TTC549 (cell line): ENCODE data around the gene EBF4.

Source experiments
- FAIRE-seq: peaks from 2 replicates; lab custom pipeline; 2012; peaks lifted over from hg19 to GRCh38; lab: Jason Lieb, UNC

EBF4 gene

DNA sequence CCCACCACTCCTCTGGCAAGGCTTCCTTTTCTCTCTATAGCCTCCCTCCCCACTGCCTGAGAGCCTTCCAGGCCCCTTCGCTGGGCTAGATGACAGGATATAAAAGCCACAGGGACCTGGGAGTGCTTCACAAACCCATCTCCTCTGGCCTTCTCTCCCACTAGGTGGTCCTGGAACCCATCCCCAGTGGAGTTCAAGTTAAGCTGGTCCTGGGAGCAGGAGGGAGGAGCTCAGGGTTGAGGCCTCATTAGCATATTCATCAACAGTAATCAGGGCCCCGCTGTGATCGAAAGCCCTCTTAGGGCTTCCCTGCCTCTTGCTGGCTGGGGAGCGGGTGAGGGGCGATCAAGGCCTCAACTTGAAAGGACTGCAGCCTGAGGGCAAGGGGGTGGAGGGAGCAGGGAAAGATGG, 9.1 kb downstream of the EBF4 start:
- no peak for FAIRE-seq

DNA sequence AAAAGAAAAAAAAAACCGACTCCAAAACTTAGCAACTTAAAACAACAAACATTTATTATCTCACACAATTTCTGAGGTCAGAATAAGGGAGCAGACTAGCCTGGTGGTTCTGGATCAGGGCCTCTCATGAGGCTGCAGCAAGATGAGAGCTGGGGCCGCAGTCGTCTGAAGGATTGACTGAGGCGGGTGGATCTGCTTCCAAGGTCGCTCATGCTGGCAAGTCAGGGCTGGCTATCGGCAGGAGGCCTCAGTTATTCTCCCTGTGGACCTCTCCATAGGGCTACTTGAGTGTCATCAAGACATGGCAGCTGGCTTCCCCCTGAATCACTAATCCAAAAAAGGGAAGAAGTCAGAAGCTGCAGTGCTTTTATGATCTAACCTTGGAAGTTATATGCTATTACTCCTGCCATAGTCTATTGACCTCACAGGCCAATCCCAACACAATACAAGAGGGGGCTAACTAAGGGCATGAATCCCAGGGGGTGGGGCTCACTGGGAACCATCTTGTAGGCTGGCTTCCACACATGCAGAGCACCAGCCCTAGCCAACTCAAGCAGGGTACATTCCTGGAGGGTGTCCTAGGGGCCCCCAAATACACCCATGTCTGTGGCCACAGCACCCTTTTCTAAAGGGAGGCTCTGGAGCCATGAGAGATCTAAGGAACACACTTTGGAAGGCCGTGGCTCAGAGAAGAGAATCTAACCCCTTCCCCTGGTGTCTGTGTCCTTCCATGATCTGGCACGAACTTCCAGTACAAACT, 11.3 kb downstream of the EBF4 start:
- no peak for FAIRE-seq

- FAIRE-seq, result no peak
These were observed 13.5 kb downstream of the EBF4 start for GRCh38 chr20:2705931-2706645.

DNA sequence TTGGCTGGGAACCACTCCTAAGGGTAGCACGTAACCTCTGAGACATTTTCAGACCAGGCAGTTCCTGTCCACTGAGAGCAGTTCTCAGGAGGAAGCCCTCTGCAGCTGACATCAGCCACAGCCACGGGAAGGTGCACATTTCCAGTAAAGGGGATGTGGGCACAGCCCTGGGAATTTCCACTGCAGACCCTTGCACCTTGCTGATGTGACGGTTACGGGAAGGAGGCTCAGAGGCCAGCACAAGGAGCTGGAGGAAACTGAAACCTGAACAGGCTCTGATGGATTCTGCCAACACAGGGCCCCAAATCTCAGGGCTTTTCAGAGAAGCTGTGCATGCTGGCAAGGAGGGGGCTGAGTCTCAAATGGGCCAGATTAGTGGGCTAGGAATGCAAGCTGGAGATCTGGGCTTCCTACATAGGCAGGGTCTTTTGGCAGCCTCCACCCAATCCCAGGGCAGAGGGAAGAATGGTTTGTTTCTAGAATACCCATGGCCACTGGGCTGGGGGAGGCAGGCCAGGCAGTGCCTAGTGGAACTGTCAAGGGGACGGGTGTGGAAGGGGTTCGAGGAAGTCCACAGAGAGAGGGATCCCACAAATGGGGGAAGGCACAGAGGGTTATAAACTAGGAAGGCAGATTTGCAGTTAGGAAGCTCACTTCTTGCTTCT, 14.2 kb downstream of the EBF4 start:
- FAIRE-seq, result no peak

DNA sequence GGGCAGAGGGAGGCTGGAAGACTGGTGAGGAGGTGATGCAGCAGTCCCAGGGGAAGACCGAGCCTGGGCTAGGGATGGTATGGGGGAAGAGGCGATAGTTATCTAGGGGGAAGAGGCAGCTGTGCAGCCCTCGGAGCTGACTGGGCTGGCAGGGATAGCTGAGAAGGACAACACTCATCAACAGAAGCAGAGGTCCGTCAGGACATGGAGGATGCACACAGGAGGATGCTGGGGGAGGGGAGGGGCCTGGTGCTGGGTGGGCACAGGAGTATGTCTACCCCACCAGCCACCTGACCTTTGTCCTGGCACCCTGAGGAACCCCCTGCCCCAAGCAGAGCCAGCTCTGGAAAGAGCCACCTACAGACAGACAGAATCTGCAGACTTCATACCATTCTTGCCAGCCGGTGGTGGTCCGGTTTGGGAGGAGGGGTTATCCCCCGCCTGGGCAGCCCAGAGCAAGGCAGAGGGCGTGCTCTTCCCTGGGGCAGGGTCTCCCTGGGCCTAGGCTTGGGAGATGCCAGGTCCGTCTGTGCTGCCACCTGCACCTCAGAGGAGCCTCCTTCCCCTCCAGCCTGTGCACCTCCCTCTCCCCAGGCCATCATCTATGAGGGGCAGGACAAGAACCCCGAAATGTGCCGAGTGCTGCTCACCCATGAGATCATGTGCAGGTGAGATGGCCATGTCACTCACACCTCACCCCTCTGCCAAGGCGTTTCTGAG, 14.9 kb downstream of the EBF4 start:
- FAIRE-seq, result no peak

GRCh38 chr20:2708073-2708415, 15.5 kb downstream of the EBF4 start:
- FAIRE-seq, result no peak

- no peak for FAIRE-seq
These were observed 16.1 kb downstream of the EBF4 start for GRCh38 chr20:2708665-2709064.

GRCh38 chr20:2709205-2709981, 16.8 kb downstream of the EBF4 start:
- FAIRE-seq, result no peak

DNA sequence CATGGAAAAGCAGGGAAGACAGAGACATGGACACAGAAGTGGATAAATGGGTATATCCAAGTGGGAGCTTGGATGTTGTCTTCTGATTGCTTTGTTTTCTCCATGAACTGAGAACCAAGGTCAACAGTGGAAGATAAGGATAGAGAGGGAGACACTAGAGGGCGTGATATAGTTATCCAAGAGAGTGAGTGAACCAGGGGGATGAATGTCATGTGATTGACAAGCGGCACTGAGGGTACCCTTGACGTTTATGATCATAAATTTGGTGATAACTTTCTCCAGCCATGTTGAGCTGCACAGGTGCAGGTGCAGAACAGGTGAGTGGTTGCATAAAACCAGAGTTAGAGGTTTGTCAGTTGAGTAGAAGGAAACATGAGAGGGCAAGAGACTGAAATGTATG, 20.7 kb downstream of the EBF4 start:
- no peak for FAIRE-seq

- no peak for FAIRE-seq
These were observed 36.7 kb downstream of the EBF4 start for GRCh38 chr20:2729251-2729713.

GRCh38 chr20:2729791-2730190, 37.2 kb downstream of the EBF4 start:
- FAIRE-seq, result no peak

DNA sequence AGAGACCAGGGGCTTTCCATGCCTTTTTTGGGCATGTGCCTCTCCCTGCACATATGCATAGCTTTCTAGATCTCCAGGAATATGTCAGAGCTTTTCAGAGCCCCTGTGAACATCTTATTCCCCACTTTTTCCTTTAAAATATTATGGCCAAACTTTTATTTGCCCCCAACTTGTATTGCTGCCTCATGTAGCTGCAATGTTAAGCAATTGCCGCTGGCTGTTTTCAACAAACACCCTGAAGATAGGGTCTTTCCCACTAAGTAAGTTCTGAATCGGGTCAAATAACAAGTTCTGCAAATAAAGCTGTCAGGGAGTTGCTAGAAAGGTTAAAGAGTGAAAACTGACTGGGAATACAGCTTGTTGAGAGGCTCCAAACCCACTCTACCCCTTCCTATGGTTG, 42.3 kb downstream of the EBF4 start:
- no peak for FAIRE-seq

DNA sequence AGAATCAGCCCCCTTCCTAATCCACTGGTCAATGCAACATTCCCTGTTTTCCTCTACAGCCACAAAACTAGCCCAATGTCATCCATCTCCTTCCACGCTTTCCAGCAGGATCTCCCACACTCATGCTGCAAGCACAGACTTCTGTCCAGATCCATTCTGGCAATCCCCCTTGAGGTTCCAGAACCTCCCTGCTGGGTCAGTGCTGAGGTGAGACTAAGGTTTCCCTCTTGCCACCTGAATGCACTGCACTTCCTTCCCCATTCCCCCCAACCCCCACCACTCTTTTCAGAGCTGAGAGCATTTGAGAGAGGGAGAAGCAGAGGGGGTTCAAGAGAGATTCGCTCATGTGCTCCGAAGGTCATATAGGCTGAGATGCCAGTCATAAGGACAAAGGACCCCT, 43.9 kb downstream of the EBF4 start:
- FAIRE-seq, result no peak

- FAIRE-seq, result no peak
These were observed 45.9 kb downstream of the EBF4 start for GRCh38 chr20:2738331-2739041.

DNA sequence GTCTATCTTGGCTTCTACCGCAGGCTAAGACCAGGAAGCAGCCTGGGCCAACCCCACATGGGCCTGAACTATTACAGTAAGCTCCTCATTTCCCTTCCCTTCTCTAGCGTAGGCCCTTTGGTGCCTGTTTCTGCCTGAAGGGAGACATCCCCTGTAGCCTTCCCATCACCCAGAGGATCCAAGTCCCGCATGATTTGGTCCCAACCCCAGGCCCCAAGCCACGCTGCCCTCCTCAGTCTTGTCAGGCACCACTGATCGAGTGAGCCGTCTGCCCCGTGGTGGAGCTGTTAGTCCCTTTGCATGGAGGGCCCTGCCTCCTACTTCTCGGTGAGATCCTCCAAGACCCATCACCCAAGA, 46.4 kb downstream of the EBF4 start:
- FAIRE-seq, result no peak

GRCh38 chr20:2740702-2741101, 48.1 kb downstream of the EBF4 start:
- no peak for FAIRE-seq

DNA sequence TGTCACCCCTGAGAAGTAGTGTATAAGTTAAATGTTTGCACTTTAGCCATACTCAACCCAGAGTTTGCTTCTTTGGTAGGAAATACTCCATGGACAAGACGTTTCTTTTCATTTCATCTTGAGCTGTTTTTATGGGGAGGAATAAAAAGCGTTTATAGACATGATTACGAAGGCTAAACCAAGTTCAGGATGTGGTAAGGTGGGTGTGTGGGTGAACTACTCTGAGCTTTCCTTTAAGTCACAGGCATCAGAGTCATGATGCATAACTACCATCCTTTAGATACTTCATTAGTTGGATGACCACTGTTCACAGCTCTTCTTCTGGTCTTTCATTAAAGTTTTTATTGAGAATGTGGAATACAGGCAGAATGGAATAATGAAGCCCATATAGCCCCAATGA, 48.9 kb downstream of the EBF4 start:
- no peak for FAIRE-seq

GRCh38 chr20:2741881-2742280, 49.3 kb downstream of the EBF4 start:
- FAIRE-seq, result no peak

DNA sequence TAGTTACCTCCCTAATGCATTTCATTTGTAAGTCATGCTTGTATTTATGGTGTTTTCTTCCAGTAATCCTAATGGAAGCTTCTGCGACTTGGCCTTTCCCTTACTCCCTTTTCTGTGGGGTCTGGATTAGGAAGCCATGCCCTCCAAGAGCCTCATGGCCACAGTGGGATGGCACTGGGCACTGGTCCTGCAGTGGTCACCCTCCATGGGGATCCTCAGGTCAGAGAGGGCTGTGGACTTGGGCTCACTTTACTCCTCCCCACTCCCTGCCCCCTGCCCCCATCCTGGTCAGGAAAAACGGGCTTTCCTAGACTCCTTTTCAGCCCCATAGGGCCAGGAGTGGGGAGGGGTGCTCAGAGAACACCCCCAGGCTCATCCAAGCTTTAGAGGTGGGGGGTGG, 49.9 kb downstream of the EBF4 start:
- no peak for FAIRE-seq

DNA sequence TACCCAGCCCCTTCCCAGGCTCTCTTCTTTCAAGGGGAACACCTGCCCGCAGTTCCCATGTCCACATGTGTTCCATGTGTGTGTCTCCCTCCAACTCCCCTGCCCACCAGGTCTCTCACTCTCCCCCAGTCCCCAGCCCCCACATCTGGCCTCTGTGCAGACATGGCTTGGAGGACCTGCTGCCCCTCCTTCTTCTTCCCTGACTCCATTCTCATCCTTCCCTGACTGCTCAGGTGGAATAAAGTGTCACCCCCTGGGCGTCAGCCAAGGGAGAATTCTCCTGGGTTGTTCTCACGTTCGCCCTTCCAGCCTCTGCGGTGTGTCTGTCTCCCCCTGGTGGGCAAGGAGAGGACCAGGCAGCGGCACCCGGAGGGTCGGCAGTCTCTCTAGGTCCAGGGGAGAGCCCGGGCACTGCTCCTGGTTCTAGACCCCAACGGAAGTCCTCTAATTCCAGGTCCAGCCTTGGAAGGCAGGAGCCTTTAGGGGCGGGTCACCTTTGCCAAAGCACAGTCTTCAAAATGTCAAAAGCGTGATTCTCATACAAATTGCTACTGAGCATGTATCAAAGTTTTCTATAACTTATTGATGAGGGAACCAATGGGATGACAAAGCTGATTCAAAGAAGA, 50.5 kb downstream of the EBF4 start:
- FAIRE-seq, result no peak
